Measurements from ENCODE around the gene FGF5.

DNA sequence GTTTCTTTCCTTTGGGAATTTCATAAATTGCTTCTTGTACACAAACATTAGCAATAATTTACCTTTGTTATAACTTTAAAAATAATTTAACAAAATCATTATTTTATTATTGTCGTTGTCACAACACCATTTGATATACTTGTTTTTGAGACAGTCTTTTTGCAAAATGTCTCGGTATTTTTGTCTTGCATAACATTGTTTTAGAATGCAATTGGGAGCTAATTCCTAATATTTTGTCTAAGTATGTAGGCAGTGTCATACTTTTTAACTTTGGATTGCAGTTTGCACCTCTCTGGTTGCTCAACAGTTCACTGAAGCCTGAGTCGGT, 68.7 kb downstream of the FGF5 start:
- TF ChIP-seq POLR2A (IDR thresholded peaks at IDR 0.05; ENCODE audit: borderline replicate concordance, extremely low read depth, insufficient read depth, insufficient read length) (no peak), CEBPB (IDR thresholded peaks at IDR 0.05; ENCODE audit: low read depth) (no peak), EZH2 (IDR thresholded peaks at IDR 0.05) (no peak), ELF1 (IDR thresholded peaks at IDR 0.05; ENCODE audit: borderline replicate concordance, low read depth) (no peak)
- TF ChIP-seq, protein P1, sequence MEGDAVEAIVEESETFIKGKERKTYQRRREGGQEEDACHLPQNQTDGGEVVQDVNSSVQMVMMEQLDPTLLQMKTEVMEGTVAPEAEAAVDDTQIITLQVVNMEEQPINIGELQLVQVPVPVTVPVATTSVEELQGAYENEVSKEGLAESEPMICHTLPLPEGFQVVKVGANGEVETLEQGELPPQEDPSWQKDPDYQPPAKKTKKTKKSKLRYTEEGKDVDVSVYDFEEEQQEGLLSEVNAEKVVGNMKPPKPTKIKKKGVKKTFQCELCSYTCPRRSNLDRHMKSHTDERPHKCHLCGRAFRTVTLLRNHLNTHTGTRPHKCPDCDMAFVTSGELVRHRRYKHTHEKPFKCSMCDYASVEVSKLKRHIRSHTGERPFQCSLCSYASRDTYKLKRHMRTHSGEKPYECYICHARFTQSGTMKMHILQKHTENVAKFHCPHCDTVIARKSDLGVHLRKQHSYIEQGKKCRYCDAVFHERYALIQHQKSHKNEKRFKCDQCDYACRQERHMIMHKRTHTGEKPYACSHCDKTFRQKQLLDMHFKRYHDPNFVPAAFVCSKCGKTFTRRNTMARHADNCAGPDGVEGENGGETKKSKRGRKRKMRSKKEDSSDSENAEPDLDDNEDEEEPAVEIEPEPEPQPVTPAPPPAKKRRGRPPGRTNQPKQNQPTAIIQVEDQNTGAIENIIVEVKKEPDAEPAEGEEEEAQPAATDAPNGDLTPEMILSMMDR (IDR thresholded peaks at IDR 0.05 in 2 of 3, conservative IDR thresholded peaks at IDR 0.05 in 1 of 3; ENCODE audit: borderline replicate concordance in 1 of 3, insufficient read depth in 1 of 3, low read depth in 2 of 3, low read length in 2 of 3): no peak
- TF ChIP-seq, protein P2, sequence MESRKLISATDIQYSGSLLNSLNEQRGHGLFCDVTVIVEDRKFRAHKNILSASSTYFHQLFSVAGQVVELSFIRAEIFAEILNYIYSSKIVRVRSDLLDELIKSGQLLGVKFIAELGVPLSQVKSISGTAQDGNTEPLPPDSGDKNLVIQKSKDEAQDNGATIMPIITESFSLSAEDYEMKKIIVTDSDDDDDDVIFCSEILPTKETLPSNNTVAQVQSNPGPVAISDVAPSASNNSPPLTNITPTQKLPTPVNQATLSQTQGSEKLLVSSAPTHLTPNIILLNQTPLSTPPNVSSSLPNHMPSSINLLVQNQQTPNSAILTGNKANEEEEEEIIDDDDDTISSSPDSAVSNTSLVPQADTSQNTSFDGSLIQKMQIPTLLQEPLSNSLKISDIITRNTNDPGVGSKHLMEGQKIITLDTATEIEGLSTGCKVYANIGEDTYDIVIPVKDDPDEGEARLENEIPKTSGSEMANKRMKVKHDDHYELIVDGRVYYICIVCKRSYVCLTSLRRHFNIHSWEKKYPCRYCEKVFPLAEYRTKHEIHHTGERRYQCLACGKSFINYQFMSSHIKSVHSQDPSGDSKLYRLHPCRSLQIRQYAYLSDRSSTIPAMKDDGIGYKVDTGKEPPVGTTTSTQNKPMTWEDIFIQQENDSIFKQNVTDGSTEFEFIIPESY (IDR thresholded peaks at IDR 0.05; ENCODE audit: extremely low read depth, insufficient replicate concordance, low read length): no peak
